Neural crest cell (in vitro differentiated cells): ENCODE data around the gene SPAG16. TPM values are rescaled to one million over a fixed set of nuclear protein-coding genes. Genes with fewer than 3 reads are reported as not detected.
A peak's percentile ranks its signal among the peaks of the same experiment; 100 is the strongest.

Experiments used
- DNase-seq: peaks from one replicate; pipeline ENCODE4 v3.0.0; 2021; ENCODE audit warnings: low read depth, mixed read lengths, low spot score
- H3K27ac Mint-ChIP-seq: one replicate; pipeline ENCODE4 v1.8.0; 2021; ENCODE audit warnings: mild to moderate bottlenecking, mixed read lengths; ENCODE audit not compliant: unreplicated experiment
- H3K27me3 Mint-ChIP-seq: 2 replicates; pipeline ENCODE4 v1.8.0; 2021; ENCODE audit warnings: low read depth, mild to moderate bottlenecking, mixed read lengths
- H3K36me3 Mint-ChIP-seq: 2 replicates; pipeline ENCODE4 v1.8.0; 2021; ENCODE audit warnings: low read depth, mild to moderate bottlenecking, mixed read lengths
- H3K4me1 Mint-ChIP-seq: 2 replicates; pipeline ENCODE4 v1.8.0; 2021; ENCODE audit warnings: mixed read lengths
- H3K4me3 Mint-ChIP-seq: one replicate; pipeline ENCODE4 v1.8.0; 2021; ENCODE audit warnings: mild to moderate bottlenecking, mixed read lengths
- H3K9me3 Mint-ChIP-seq: 2 replicates; pipeline ENCODE4 v1.8.0; 2021; ENCODE audit warnings: mixed read lengths
- total RNA-seq: library from RNA; stranded (reverse); gene quantifications from 2 replicates; pipeline ENCODE4 v1.2.1, GENCODE V29; 2021
- TF ChIP-seq, protein P1 (sequence below): fragments of 200-600 bp; sonication (generic); conservative IDR thresholded peaks from 2 replicates; pipeline ENCODE4 v1.5.0; 2021; ENCODE audit warnings: antibody characterized with exemption, mild to moderate bottlenecking

Gene SPAG16
- total RNA-seq, 1 donor from 2014 or later = 29.0 TPM

GRCh38 chr2:213914510-213914909, 630.2 kb downstream of the SPAG16 start:
- Mint-ChIP-seq H3K36me3 (peaks cover 10% of the 10 kb centered on the region), H3K4me3 (no peak overlapping the region), H3K9me3 (peaks cover 18% of the 10 kb centered on the region), H3K4me1 (no peaks in the 10 kb centered on the region), H3K27ac (no peak overlapping the region), H3K27me3 (no peaks in the 10 kb centered on the region)
- DNase-seq = no peak
- TF ChIP-seq, protein P1, sequence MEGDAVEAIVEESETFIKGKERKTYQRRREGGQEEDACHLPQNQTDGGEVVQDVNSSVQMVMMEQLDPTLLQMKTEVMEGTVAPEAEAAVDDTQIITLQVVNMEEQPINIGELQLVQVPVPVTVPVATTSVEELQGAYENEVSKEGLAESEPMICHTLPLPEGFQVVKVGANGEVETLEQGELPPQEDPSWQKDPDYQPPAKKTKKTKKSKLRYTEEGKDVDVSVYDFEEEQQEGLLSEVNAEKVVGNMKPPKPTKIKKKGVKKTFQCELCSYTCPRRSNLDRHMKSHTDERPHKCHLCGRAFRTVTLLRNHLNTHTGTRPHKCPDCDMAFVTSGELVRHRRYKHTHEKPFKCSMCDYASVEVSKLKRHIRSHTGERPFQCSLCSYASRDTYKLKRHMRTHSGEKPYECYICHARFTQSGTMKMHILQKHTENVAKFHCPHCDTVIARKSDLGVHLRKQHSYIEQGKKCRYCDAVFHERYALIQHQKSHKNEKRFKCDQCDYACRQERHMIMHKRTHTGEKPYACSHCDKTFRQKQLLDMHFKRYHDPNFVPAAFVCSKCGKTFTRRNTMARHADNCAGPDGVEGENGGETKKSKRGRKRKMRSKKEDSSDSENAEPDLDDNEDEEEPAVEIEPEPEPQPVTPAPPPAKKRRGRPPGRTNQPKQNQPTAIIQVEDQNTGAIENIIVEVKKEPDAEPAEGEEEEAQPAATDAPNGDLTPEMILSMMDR = no peak

DNA sequence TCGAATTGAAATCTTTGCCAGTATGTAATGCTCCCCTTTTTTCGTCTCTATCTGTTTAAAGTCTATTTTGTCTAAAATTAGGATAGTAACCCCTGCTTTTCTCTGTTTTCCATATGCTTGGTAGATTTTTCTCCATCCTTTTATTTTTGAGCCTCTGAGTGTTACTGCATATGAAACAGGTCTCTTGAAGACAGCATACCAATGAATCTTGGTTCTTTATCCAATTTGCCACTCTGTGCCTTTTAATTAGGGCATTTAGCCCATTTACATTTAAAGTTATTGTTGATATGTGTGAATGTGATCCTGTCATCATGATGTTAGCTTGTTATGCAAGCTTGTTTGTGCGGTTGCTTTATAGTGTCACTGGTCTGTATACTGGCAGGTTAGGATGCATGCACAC, 635.8 kb downstream of the SPAG16 start:
- Mint-ChIP-seq H3K36me3 (peaks cover 19% of the 10 kb centered on the region), H3K4me3 (no peak overlapping the region), H3K9me3 (peaks cover 32% of the 10 kb centered on the region), H3K27ac (no peak overlapping the region), H3K27me3 (no peaks in the 10 kb centered on the region), H3K4me1 (no peaks in the 10 kb centered on the region)
- DNase-seq = no peak
- TF ChIP-seq, protein P1 = no peak

GRCh38 chr2:213923543-213923942, 639.3 kb downstream of the SPAG16 start:
- no peak overlapping the region for H3K4me3 Mint-ChIP-seq
- no peaks in the 10 kb centered on the region for H3K4me1 Mint-ChIP-seq
- TF ChIP-seq, protein P1 = no peak
- peaks cover 16% of the 10 kb centered on the region for H3K36me3 Mint-ChIP-seq
- H3K27me3 Mint-ChIP-seq = no peaks in the 10 kb centered on the region
- DNase-seq = no peak
- no peak overlapping the region for H3K27ac Mint-ChIP-seq
- peaks cover 25% of the 10 kb centered on the region for H3K9me3 Mint-ChIP-seq

DNA sequence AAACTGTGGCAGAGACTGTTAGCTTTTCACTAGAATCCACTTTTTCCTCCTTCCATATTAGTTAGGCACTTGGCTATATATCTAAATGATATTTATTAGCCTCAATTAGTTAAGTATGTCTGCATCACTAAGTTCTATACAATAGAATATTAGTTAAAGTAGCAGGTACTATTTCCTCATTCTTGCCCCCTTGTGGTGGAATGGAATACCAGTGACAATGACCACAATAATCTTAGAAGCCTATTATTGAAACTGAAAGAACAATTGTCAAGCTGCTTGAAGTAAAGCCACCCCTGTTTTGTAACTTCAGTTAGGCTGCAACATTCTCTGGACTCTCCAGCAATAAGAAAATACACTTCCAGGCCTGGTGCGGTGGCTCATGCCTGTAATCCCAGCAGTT, 650.3 kb downstream of the SPAG16 start:
- Mint-ChIP-seq H3K4me3 (no peak overlapping the region), H3K27ac (no peak overlapping the region), H3K36me3 (peaks cover 2% of the 10 kb centered on the region), H3K9me3 (peaks cover 4% of the 10 kb centered on the region), H3K4me1 (no peaks in the 10 kb centered on the region), H3K27me3 (no peaks in the 10 kb centered on the region)
- DNase-seq = no peak
- TF ChIP-seq, protein P1 = peak; percentile 65

- DNase-seq = no peak
- Mint-ChIP-seq H3K9me3 (no peaks in the 10 kb centered on the region), H3K36me3 (no peaks in the 10 kb centered on the region), H3K27me3 (no peaks in the 10 kb centered on the region), H3K4me3 (no peak overlapping the region), H3K27ac (no peak overlapping the region), H3K4me1 (no peaks in the 10 kb centered on the region)
- TF ChIP-seq, protein P1 = no peak
Observed at GRCh38 chr2:213958086-213958485, 673.8 kb downstream of the SPAG16 start.

GRCh38 chr2:213959589-213959988, 675.3 kb downstream of the SPAG16 start:
- H3K27ac Mint-ChIP-seq = no peak overlapping the region
- TF ChIP-seq, protein P1 = no peak
- DNase-seq = no peak
- peaks cover 2% of the 10 kb centered on the region for H3K9me3 Mint-ChIP-seq
- H3K36me3 Mint-ChIP-seq = no peaks in the 10 kb centered on the region
- no peaks in the 10 kb centered on the region for H3K4me1 Mint-ChIP-seq
- H3K4me3 Mint-ChIP-seq = no peak overlapping the region
- H3K27me3 Mint-ChIP-seq = no peaks in the 10 kb centered on the region
